ENCODE results near the gene SEMA3G. TPM values are rescaled to one million over a fixed set of nuclear protein-coding genes. Genes with fewer than 3 reads are reported as not detected.

Gene SEMA3G
- total and polyA plus RNA-seq, 2 experiments from 2014 or later = 0.47 to 2.5 TPM

GRCh38 chr3:52477076-52477795 lies 32.3 kb upstream of the SEMA3G start:
- H3K9me2 ChIP-seq (ENCODE audit: insufficient read depth) = no peaks in the 10 kb centered on the region
- H3K36me3 ChIP-seq (ENCODE audit: insufficient read depth) = peaks cover 33% of the 10 kb centered on the region
- no peaks in the 10 kb centered on the region; the same call in 2 of the 3 replicates for H3K9me3 Mint-ChIP-seq
- no peak overlapping the region for H3K4me3 Mint-ChIP-seq
- peaks cover 7% of the 10 kb centered on the region; the same call in 1 of the 2 replicates for H4K20me1 ChIP-seq (replicated peaks; ENCODE audit: insufficient read depth)
- H3K4me1 ChIP-seq (ENCODE audit: insufficient read depth) = no peaks in the 10 kb centered on the region
- H3K4me3 ChIP-seq = no peak overlapping the region
- no peak overlapping the region for H3K27ac Mint-ChIP-seq
- peaks cover 91% of the 10 kb centered on the region for H3K36me3 Mint-ChIP-seq (ENCODE audit: low read depth)
- H2AFZ ChIP-seq = no peak overlapping the region
- H3K4me1 Mint-ChIP-seq = no peaks in the 10 kb centered on the region; the same call in 2 of the 3 replicates
- no peak overlapping the region for H3K27ac ChIP-seq (ENCODE audit: low read depth)
- DNase-seq (ENCODE audit: low spot score) (no peak), ATAC-seq (no peak)
- H3K79me2 ChIP-seq (replicated peaks; ENCODE audit: insufficient read depth) = no peaks in the 10 kb centered on the region
- H3K4me2 ChIP-seq = no peak overlapping the region
- no peaks in the 10 kb centered on the region for H3K27me3 ChIP-seq (ENCODE audit: insufficient read depth)
- H3F3A ChIP-seq (replicated peaks; ENCODE audit: low read depth) = 0 out of 2 replicates have a peak, but pooled peaks cover 6% of the 10 kb centered on the region
- H3K27me3 Mint-ChIP-seq (ENCODE audit: insufficient read depth, low read depth, poor library complexity) = peaks cover 2% of the 10 kb centered on the region
- TF ChIP-seq EZH2phosphoT487 (IDR thresholded peaks at IDR 0.05; ENCODE audit: unreplicated experiment) = no peak
- TF ChIP-seq EZH2 (IDR thresholded peaks at IDR 0.05; ENCODE audit: low read depth, unreplicated experiment) = no peak
- TF ChIP-seq ZNF331 (CRISPR knock-in tag; IDR thresholded peaks at IDR 0.05; ENCODE audit: low read depth) = no peak
- no peak for TF ChIP-seq ETS1 (IDR thresholded peaks at IDR 0.05)
- TF ChIP-seq NANOG (IDR thresholded peaks at IDR 0.05; ENCODE audit: borderline replicate concordance) = no peak
- TF ChIP-seq ZNF114 (CRISPR knock-in tag; IDR thresholded peaks at IDR 0.05) = no peak
- TF ChIP-seq, protein P1, sequence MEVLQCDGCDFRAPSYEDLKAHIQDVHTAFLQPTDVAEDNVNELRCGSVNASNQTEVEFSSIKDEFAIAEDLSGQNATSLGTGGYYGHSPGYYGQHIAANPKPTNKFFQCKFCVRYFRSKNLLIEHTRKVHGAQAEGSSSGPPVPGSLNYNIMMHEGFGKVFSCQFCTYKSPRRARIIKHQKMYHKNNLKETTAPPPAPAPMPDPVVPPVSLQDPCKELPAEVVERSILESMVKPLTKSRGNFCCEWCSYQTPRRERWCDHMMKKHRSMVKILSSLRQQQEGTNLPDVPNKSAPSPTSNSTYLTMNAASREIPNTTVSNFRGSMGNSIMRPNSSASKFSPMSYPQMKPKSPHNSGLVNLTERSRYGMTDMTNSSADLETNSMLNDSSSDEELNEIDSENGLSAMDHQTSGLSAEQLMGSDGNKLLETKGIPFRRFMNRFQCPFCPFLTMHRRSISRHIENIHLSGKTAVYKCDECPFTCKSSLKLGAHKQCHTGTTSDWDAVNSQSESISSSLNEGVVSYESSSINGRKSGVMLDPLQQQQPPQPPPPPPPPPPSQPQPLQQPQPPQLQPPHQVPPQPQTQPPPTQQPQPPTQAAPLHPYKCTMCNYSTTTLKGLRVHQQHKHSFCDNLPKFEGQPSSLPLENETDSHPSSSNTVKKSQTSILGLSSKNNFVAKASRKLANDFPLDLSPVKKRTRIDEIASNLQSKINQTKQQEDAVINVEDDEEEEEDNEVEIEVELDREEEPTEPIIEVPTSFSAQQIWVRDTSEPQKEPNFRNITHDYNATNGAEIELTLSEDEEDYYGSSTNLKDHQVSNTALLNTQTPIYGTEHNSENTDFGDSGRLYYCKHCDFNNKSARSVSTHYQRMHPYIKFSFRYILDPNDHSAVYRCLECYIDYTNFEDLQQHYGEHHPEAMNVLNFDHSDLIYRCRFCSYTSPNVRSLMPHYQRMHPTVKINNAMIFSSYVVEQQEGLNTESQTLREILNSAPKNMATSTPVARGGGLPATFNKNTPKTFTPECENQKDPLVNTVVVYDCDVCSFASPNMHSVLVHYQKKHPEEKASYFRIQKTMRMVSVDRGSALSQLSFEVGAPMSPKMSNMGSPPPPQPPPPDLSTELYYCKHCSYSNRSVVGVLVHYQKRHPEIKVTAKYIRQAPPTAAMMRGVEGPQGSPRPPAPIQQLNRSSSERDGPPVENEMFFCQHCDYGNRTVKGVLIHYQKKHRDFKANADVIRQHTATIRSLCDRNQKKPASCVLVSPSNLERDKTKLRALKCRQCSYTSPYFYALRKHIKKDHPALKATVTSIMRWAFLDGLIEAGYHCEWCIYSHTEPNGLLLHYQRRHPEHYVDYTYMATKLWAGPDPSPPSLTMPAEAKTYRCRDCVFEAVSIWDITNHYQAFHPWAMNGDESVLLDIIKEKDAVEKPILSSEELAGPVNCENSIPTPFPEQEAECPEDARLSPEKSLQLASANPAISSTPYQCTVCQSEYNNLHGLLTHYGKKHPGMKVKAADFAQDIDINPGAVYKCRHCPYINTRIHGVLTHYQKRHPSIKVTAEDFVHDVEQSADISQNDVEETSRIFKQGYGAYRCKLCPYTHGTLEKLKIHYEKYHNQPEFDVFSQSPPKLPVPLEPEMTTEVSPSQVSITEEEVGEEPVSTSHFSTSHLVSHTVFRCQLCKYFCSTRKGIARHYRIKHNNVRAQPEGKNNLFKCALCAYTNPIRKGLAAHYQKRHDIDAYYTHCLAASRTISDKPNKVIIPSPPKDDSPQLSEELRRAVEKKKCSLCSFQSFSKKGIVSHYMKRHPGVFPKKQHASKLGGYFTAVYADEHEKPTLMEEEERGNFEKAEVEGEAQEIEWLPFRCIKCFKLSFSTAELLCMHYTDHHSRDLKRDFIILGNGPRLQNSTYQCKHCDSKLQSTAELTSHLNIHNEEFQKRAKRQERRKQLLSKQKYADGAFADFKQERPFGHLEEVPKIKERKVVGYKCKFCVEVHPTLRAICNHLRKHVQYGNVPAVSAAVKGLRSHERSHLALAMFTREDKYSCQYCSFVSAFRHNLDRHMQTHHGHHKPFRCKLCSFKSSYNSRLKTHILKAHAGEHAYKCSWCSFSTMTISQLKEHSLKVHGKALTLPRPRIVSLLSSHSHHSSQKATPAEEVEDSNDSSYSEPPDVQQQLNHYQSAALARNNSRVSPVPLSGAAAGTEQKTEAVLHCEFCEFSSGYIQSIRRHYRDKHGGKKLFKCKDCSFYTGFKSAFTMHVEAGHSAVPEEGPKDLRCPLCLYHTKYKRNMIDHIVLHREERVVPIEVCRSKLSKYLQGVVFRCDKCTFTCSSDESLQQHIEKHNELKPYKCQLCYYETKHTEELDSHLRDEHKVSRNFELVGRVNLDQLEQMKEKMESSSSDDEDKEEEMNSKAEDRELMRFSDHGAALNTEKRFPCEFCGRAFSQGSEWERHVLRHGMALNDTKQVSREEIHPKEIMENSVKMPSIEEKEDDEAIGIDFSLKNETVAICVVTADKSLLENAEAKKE (CRISPR knock-in tag; IDR thresholded peaks at IDR 0.05) = no peak
- no peak for TF ChIP-seq STAT1 (IDR thresholded peaks at IDR 0.05; ENCODE audit: unreplicated experiment)
- TF ChIP-seq CREB1 (CRISPR knock-in tag; IDR thresholded peaks at IDR 0.05; ENCODE audit: low read depth) = no peak

All from GM23338 (cell line).